ENCODE results near the gene SMIM41.

SMIM41 gene

DNA sequence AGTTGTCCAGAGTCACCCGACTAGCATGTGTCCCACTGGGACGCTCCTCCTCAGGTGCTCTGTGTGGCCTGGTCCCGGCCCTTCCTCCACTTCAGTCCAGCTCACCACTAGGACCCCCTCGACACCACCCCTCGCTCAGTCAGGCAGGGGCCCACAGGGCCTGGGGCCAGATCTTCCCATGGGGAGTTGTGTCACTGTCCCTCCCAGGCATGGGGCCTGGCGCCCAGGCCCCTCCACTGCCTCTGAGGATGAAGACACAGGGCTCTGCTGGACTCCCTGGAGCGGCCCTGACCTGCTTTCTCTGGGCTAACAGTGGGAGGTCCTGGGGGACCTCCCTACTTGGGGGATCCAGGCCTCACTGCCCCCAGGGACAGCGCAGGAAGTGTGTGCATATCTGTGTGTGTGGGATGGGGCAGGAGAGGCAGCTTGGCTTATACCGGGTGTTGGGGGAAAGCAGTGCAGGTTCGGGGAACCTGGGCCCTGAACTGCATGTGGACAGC is 68.5 kb downstream of the SMIM41 start:
- no peak for FAIRE-seq

DNA sequence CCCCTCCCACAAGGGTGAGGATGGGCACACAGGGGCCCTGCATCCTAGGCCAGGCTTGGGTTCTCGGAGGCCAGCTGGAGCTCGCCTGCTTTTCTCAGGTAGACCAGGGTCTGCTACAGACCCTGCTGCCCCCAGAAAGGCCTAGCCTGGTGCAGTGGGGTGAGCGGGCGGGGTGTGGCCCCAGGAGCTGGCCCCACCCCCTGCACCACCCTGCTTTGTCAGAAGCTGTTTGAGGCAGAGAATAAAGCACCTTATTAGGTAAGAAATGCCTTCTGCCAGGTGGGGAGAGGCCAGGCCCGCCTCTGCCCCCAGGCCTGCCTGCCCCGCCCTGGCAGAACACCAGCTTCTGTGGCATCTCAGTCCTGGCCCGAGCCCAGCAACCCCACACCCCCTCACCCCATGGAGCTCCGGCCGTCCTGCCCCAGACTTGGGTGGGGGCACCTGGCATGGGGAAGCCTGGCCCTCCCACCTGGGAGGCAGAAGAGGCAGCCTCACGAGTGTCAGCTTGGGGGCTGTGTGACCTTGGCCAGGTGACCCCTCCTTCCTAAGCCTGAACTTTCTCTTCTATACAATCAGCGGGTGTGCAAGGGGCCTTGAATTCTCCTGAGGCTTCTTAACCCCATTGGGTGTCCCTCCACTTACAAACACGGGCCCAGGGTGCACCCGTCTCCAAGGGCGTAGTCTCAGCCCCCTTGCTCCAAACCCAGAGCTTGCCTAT is 69.1 kb downstream of the SMIM41 start:
- FAIRE-seq = no peak

DNA sequence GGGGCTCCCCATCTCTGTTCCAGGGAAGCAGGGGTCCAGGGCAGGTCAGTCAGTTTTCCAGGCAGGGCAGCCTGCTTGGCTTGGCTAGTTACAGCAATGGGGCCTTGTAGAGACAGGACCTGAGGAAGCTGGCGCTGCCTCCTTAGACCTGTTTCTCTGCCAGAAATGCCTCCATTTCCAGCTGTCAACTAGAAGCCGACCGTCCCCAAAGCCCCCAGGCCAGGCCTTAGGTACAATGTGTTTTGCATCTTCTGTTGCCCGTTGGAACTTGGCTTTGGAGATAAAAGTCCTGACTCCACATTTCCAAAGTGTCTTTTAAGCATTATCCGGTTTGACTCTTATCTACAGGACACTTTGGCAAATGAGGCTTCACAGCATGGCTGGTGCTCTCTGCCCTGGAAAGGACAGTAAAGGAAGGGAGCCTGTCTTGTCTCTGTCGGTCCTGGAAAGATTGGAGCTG is 69.7 kb downstream of the SMIM41 start:
- no peak for FAIRE-seq

DNA sequence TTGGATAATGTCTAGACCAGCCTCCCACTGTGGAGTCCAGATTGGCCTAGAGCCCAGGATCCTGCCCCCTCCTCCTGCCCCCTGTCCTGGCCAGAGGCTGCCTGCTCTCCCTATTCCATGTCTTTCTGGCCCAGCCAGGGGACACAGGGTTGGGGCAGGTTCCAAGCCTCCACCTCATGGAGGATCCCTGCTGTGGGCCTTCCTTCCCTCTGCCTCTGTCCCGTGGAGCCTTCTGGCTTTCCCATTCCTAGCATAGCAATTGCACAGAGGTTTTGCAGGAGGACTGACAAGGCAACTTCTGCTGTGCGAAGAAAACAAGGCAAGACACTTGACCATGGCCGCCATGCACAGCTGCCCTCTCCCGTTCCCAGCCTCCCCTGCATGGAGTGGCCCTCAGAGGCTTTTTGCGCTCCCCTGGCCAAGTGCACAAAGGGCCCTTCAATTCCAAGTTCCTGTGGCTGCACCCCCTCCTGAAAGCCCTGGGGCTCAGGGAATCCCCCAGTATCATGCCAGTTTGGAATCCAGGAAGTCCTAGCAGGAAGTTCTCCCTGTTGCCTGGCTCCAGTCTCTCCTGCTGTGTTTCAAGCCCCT is 70.2 kb downstream of the SMIM41 start:
- FAIRE-seq = no peak

DNA sequence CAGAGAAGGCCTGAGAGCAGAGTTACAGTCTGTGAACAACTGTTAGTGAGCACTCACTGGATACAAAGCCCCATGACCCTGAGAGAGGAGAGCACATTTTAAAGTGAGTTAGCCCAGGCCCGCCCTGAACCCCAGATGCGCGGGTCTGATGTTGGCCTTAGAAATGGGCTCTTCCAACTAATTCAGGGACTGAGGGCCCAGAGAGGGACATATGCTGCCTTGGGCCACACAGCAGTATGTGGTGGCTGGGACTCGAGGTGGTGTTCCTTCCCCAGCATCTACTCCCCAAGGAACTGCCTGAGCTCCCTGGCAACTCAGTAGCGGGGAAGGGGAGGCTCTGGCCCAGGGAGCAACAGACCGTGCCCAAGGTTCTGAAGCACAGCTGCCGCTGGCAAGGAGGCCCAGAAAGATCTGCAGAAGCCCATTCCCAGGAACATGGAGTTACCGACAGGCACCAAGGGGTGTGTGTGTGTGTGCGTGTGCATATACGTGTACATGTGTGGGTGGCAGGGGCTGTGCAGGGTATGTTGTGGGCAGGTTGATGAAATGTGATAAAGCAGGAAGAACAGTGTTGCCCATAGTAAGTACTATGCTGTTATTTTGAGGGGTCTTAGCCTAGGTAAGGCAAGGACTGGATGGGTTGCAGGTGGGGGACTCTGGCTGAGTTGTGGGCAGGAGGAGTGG is 71.8 kb downstream of the SMIM41 start:
- FAIRE-seq = no peak

- FAIRE-seq = no peak
Measured at GRCh38 chr12:52151837-52152783, 72.6 kb downstream of the SMIM41 start.

GRCh38 chr12:52152905-52153317 is 73.4 kb downstream of the SMIM41 start:
- no peak for FAIRE-seq

DNA sequence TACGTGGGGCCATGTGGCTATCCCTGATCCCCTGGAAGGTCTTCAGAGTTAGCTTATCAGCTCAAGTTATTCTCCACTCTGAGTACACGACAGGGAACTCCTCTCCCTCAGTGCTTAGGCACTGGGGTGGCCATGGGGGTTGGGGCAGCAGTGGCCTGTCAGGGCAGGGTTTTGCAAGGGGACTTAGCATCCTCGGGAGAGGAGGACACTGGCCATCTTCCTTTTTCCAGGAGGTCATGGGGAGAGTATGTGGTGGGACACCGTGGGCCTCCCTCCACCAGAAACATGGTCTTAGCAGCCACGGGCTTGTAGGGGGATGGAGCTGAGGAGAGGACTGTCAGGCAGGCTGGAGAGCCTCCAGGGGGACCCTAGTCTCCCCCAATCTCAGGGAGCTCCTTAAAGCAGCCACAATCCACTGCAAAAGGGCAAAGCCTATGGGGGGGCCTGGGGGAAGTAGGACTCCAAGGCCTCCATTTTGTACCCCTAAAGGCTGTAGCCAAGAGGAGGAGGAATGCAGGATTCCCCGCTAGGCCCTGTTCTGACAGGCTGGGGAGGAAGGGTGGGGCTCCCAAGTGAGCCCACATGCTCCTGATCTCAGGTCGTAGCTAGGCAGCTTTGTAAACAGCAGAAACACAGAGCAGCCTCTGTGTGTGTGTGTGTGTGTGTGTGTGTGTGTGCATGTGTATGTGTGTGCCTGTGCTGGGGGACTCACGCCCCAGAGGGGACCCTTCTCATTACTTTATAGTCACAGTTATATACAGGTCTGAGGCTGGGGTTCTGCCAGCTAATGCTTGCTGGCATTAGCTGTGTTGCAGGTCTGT is 75.8 kb downstream of the SMIM41 start:
- FAIRE-seq = no peak

DNA sequence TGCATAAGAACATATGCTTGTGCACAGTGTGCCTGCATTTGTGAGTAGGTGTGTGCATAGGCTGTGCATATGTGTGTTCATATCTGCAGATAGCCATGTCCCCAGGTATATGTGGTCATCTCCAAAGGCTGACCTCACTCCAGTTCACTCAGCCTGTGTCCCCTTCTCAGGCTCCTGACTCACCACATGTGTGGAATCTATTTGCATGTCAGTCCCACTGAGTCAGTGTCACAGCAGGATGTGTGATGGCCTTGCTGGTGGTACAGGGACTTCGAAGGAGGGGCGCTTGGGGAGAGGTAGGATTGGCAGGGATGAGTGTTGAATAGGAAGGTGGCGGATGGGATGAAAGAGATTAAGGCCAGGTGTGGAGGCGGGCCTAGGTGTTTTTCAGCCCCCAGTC is 76.8 kb downstream of the SMIM41 start:
- no peak for FAIRE-seq

GRCh38 chr12:52156757-52157565 is 77.5 kb downstream of the SMIM41 start:
- no peak for FAIRE-seq

GRCh38 chr12:52157566-52158150 is 78.2 kb downstream of the SMIM41 start:
- no peak for FAIRE-seq
